ENCODE measurements around the gene CEP104. TPM values are rescaled to one million over a fixed set of nuclear protein-coding genes. Genes with fewer than 3 reads are reported as not detected.
A peak's percentile ranks its signal among the peaks of the same experiment; 100 is the strongest.

CEP104 gene
- total and polyA plus RNA-seq, 2 experiments from 2014 or later: 12.3 to 29.8 TPM

DNA sequence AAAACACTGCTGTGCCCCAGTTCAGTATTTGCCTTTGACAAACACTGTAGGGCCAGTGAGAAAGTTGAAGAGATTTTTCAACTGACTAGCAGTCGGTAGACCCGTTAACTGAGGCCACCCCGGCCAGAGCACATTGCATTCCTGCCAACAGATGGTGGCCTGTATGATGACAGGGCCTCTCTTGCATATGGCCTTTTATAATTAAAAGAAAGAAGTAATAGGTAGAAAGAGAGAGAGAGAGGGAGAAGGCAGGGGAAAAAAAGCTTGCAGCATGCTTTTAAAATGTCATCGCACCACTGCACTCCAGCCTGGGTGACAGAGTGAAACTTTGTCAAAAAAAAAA, 47.8 kb upstream of the CEP104 start:
- H3K79me2 ChIP-seq (ENCODE audit: insufficient read depth): peaks cover 2% of the 10 kb centered on the region
- no peak overlapping the region for H3K9ac ChIP-seq
- H3K27ac ChIP-seq: no peak overlapping the region
- 90 to 91% methylated on average over 3 to 4 of the region's 4 CpGs for WGBS, 2 experiments (ENCODE audit: low coverage in 1 of 2, low lambda C conversion rate in 2 of 2, missing lambda C conversion rate in 2 of 2)
- H3K27me3 ChIP-seq (replicated peaks; ENCODE audit: insufficient read depth): no peaks in the 10 kb centered on the region
- no peaks in the 10 kb centered on the region for H3K36me3 ChIP-seq (ENCODE audit: low read depth)
- H3K9me2 ChIP-seq (ENCODE audit: insufficient read depth): no peaks in the 10 kb centered on the region
- no peak for TF ChIP-seq EZH2phosphoT487 (IDR thresholded peaks at IDR 0.05; ENCODE audit: insufficient read depth, low read depth)
- TF ChIP-seq EZH2 (IDR thresholded peaks at IDR 0.05; ENCODE audit: insufficient read depth, poor library complexity, severe bottlenecking): no peak
- H3K4me1 ChIP-seq (ENCODE audit: insufficient read depth): no peaks in the 10 kb centered on the region
- H3K9me3 ChIP-seq (ENCODE audit: low read depth): no peaks in the 10 kb centered on the region
- no peaks in the 10 kb centered on the region for H3F3A ChIP-seq (ENCODE audit: insufficient read depth)
- in situ Hi-C loops (cut with MboI): loop anchor here (25.0 kb wide), 1 partner anchor 2007 kb away; no protein-coding TSS in a partner anchor
- H2AFZ ChIP-seq: no peak overlapping the region
- no peak overlapping the region for H3K4me3 ChIP-seq
- no peak for DNase-seq
- H3K4me2 ChIP-seq (ENCODE audit: unreplicated experiment): no peak overlapping the region
- no peaks in the 10 kb centered on the region for H4K20me1 ChIP-seq (ENCODE audit: insufficient read depth)

DNA sequence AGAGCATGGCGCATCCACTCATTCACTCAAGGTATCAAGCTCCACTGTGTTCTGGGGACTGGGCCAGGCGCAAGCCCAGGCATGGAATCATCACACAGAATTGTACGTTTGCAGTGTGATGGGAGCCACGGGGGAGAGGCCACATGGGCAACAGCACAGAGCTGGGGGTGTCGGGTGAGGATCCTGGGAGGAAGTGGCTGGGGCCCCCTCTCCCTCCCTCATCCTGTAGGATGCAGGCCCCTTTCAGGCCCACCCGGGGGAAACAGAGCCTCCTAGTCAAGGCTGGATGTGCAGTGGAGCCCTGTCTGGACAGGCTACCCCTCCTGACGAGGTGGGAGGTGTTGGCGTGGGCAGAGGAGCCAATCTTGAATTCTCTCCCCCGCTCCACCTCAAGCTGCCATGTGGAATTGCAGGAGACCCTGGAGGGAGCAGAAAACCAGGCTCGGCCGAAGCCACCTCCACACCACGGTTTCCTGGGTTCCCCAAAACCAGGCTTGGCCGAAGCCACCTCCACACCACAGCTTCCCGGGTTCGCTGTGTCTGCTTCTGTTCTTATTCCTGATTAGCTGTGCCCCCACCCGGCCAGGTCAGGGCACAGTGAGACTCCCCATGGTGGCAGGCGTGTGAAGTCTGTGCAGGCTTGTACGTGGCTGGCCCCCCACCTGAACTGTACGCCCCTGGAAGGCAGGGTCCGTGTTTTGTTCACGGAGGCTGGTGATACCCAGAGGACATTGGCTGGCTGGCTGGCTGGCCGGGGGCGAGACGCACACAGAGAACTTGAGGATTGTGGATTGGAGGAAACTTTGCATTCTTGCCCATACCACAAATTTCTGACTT, 47.2 kb upstream of the CEP104 start:
- no peak overlapping the region for H3K27ac ChIP-seq
- H3K4me3 ChIP-seq: no peak overlapping the region
- H2AFZ ChIP-seq: no peak overlapping the region
- no peak for DNase-seq
- TF ChIP-seq EZH2phosphoT487 (IDR thresholded peaks at IDR 0.05; ENCODE audit: insufficient read depth, low read depth): no peak
- no peak for TF ChIP-seq EZH2 (IDR thresholded peaks at IDR 0.05; ENCODE audit: insufficient read depth, poor library complexity, severe bottlenecking)
- H4K20me1 ChIP-seq (ENCODE audit: insufficient read depth): no peaks in the 10 kb centered on the region
- no peaks in the 10 kb centered on the region for H3K9me3 ChIP-seq (ENCODE audit: low read depth)
- H3K4me2 ChIP-seq (ENCODE audit: unreplicated experiment): no peak overlapping the region
- H3K4me1 ChIP-seq (ENCODE audit: insufficient read depth): no peaks in the 10 kb centered on the region
- no peaks in the 10 kb centered on the region for H3K9me2 ChIP-seq (ENCODE audit: insufficient read depth)
- H3F3A ChIP-seq (ENCODE audit: insufficient read depth): no peaks in the 10 kb centered on the region
- H3K27me3 ChIP-seq (replicated peaks; ENCODE audit: insufficient read depth): no peaks in the 10 kb centered on the region
- H3K9ac ChIP-seq: no peak overlapping the region
- peaks cover 8% of the 10 kb centered on the region for H3K79me2 ChIP-seq (ENCODE audit: insufficient read depth)
- no peaks in the 10 kb centered on the region for H3K36me3 ChIP-seq (ENCODE audit: low read depth)
- in situ Hi-C loops (cut with MboI): loop anchor here (25.0 kb wide), 1 partner anchor 2008 kb away; no protein-coding TSS in a partner anchor
- 84 to 85% methylated on average over 24 of the region's 24 CpGs for WGBS, 2 experiments (ENCODE audit: low coverage in 1 of 2, low lambda C conversion rate in 2 of 2, missing lambda C conversion rate in 2 of 2)

DNA sequence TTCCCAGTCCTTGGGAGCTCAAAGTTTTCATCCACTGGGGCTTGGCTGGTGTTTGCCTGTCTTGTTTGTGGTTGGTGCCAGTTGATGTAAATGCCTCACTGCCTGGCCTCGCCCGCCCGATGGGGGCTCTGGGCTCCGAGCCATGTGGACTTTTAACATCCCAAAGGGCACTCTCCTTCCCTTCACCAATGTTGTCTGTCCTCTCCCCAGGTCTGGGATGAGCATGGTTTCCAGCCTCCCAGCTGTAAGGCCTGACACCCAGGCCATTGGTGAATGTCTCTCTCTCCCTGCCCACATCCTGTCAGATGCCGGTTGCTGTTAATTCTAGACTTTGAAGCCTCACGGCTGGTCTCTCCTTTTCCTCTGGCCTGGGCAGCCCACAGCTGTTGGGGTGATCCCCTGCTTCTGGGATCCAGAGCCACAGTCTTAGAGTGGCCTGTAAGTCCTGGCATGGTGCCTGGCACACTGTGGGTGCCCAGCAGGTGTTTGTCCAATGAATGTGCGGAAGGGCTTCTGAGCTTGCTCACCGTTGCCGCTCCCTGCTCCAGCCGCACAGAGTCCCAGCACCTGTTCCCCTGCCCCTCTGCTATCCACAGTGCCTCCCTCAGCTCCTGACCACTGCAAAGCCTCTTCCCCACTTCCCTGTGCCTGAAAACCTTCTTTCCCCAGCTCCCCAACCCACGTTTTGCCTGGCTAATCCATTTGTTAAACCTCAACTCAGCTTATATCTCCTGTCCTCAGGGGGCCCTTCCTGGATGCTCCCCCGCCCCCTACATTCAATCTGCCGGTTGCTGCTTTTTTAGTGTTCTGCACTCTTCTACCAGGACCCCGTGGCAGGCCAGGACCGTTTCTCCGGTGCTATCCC, 46.4 kb upstream of the CEP104 start:
- DNase-seq: no peak

GRCh38 chr1:3902571-3903091, 45.6 kb upstream of the CEP104 start:
- H3K27ac ChIP-seq: no peak overlapping the region
- in situ Hi-C loops (cut with MboI): loop anchor here (25.0 kb wide), 1 partner anchor 2010 kb away; no protein-coding TSS in a partner anchor
- H3K79me2 ChIP-seq (ENCODE audit: insufficient read depth): peaks cover 24% of the 10 kb centered on the region
- H3K9me3 ChIP-seq (ENCODE audit: low read depth): no peaks in the 10 kb centered on the region
- 49% methylated on average over 10 of the region's 10 CpGs for WGBS, 2 experiments (ENCODE audit: low coverage in 1 of 2, low lambda C conversion rate in 2 of 2, missing lambda C conversion rate in 2 of 2)
- no peak overlapping the region for H3K9ac ChIP-seq
- H3K36me3 ChIP-seq (ENCODE audit: low read depth): no peaks in the 10 kb centered on the region
- no peaks in the 10 kb centered on the region for H3K9me2 ChIP-seq (ENCODE audit: insufficient read depth)
- peak; percentile 36 for DNase-seq
- H4K20me1 ChIP-seq (ENCODE audit: insufficient read depth): no peaks in the 10 kb centered on the region
- H2AFZ ChIP-seq: no peak overlapping the region
- no peak overlapping the region for H3K4me2 ChIP-seq (ENCODE audit: unreplicated experiment)
- no peaks in the 10 kb centered on the region for H3K4me1 ChIP-seq (ENCODE audit: insufficient read depth)
- no peaks in the 10 kb centered on the region for H3K27me3 ChIP-seq (replicated peaks; ENCODE audit: insufficient read depth)
- H3K4me3 ChIP-seq: no peak overlapping the region
- H3F3A ChIP-seq (ENCODE audit: insufficient read depth): no peaks in the 10 kb centered on the region
- TF ChIP-seq EZH2phosphoT487 (IDR thresholded peaks at IDR 0.05; ENCODE audit: insufficient read depth, low read depth) (no peak), EZH2 (IDR thresholded peaks at IDR 0.05; ENCODE audit: insufficient read depth, poor library complexity, severe bottlenecking) (no peak)

More for the DNA sequence above, 46.4 kb upstream of the CEP104 start:
- Histone ChIP-seq H3K9ac (no peak overlapping the region), H3K27ac (no peak overlapping the region), H3K79me2 (ENCODE audit: insufficient read depth) (peaks cover 16% of the 10 kb centered on the region), H3K4me2 (ENCODE audit: unreplicated experiment) (no peak overlapping the region), H3K9me2 (ENCODE audit: insufficient read depth) (no peaks in the 10 kb centered on the region), H3F3A (ENCODE audit: insufficient read depth) (no peaks in the 10 kb centered on the region), H2AFZ (no peak overlapping the region), H3K4me3 (no peak overlapping the region), H3K9me3 (ENCODE audit: low read depth) (no peaks in the 10 kb centered on the region), H4K20me1 (ENCODE audit: insufficient read depth) (no peaks in the 10 kb centered on the region), H3K27me3 (replicated peaks; ENCODE audit: insufficient read depth) (no peaks in the 10 kb centered on the region), H3K36me3 (ENCODE audit: low read depth) (no peaks in the 10 kb centered on the region), H3K4me1 (ENCODE audit: insufficient read depth) (no peaks in the 10 kb centered on the region)
- in situ Hi-C loops (cut with MboI): loop anchor here (25.0 kb wide), 1 partner anchor 2009 kb away; no protein-coding TSS in a partner anchor
- TF ChIP-seq EZH2phosphoT487 (IDR thresholded peaks at IDR 0.05; ENCODE audit: insufficient read depth, low read depth) (no peak), EZH2 (IDR thresholded peaks at IDR 0.05; ENCODE audit: insufficient read depth, poor library complexity, severe bottlenecking) (no peak)
- WGBS, 2 experiments (ENCODE audit: low coverage in 1 of 2, low lambda C conversion rate in 2 of 2, missing lambda C conversion rate in 2 of 2): 73 to 75% methylated on average over 16 of the region's 16 CpGs
